PC-9 (cell line): Measurements from ENCODE around the gene SMKR1. TPM values are rescaled to one million over a fixed set of nuclear protein-coding genes. Genes with fewer than 3 reads are reported as not detected.

Source experiments
- BruUV-seq: library from RNA; stranded (reverse); fragments of 400-500 nt; replicated peaks from 2 replicates; lab custom pipeline; 2021; lab: Mats Ljungman, UMichigan
- CTCF ChIA-PET: fragments of 300-600 bp; sonication (Branson Sonifier 250); formaldehyde crosslinking; loops from one replicate; lab custom pipeline; 2022; ENCODE audit warnings: antibody characterized with exemption; lab: Charles Lee
- POLR2A ChIA-PET: fragments of 300-600 bp; sonication (Branson Sonifier 250); formaldehyde crosslinking; loops from one replicate; lab custom pipeline; 2022; ENCODE audit warnings: antibody characterized with exemption; ENCODE audit not compliant: unreplicated experiment; lab: Charles Lee
- DNase-seq, 2 experiments: peaks; one replicate each; pipeline versions ENCODE4 v3.0.0 to v3.0.0-alpha.2; 2015 to 2022; ENCODE audit warnings: mixed read lengths in 1 of 2
- H2AFZ ChIP-seq: fragments of 200-600 bp; sonication (generic); 2 replicates; pipeline ENCODE4 v1.8.1; 2017; ENCODE audit warnings: antibody characterized with exemption
- H3F3A ChIP-seq: fragments of 200-600 bp; sonication (generic); 2 replicates; pipeline ENCODE4 v1.8.1; 2017; ENCODE audit warnings: antibody characterized with exemption, mild to moderate bottlenecking, low read depth; ENCODE audit not compliant: insufficient read depth
- H3K27ac ChIP-seq: fragments of 200-600 bp; sonication (generic); 2 replicates; pipeline ENCODE4 v1.6.1; 2016; ENCODE audit warnings: mixed run types
- H3K27me3 ChIP-seq: fragments of 200-600 bp; sonication (generic); 2 replicates; pipeline ENCODE4 v1.6.1; 2016; ENCODE audit warnings: low read depth, mixed run types; ENCODE audit not compliant: insufficient read depth
- H3K36me3 ChIP-seq: fragments of 200-600 bp; sonication (generic); 2 replicates; pipeline ENCODE4 v1.6.1; 2016; ENCODE audit warnings: low read depth, mixed run types
- H3K4me1 ChIP-seq: fragments of 200-600 bp; sonication (generic); replicated peaks from 2 replicates; pipeline ENCODE4 v1.6.1; 2016; ENCODE audit warnings: mixed run types; ENCODE audit not compliant: insufficient read depth
- H3K4me2 ChIP-seq: fragments of 200-600 bp; sonication (generic); 2 replicates; pipeline ENCODE4 v1.6.1; 2017; ENCODE audit warnings: mixed run types
- H3K4me3 ChIP-seq: fragments of 200-600 bp; sonication (generic); 2 replicates; pipeline ENCODE4 v1.6.1; 2016; ENCODE audit warnings: mixed run types
- H3K79me2 ChIP-seq: fragments of 200-600 bp; sonication (generic); 2 replicates; pipeline ENCODE4 v1.6.1; 2017; ENCODE audit warnings: low read depth, mixed run types
- H3K9me2 ChIP-seq: fragments of 200-600 bp; sonication (generic); 2 replicates; pipeline ENCODE4 v1.8.1; 2017; ENCODE audit warnings: mild to moderate bottlenecking; ENCODE audit not compliant: insufficient read depth
- H3K9me3 ChIP-seq: fragments of 200-600 bp; sonication (generic); 2 replicates; pipeline ENCODE4 v1.8.1; 2016; ENCODE audit warnings: low read depth; ENCODE audit not compliant: insufficient read depth
- H4K20me1 ChIP-seq: fragments of 200-600 bp; sonication (generic); 2 replicates; pipeline ENCODE4 v1.8.1; 2017; ENCODE audit not compliant: insufficient read depth
- EZH2 ChIP-seq: fragments of 200-600 bp; sonication (generic); IDR thresholded peaks from 2 replicates; pipeline ENCODE4 v1.8.0; 2017; ENCODE audit warnings: antibody characterized with exemption, low read depth
- intact Hi-C: fragments of 100-400 bp; cut with micrococcal nuclease; formaldehyde crosslinking; loops from one replicate; pipeline ENCODE4 v1.10.0; 2022; ENCODE audit not compliant: unreplicated experiment
- total RNA-seq: library from RNA; stranded (reverse); gene quantifications from 2 replicates; pipeline ENCODE4 v1.2.3, GENCODE V29; 2021
- TF ChIP-seq, protein P1 (sequence below): fragments of 200-600 bp; sonication (generic); conservative IDR thresholded peaks from 2 replicates; pipeline ENCODE4 v1.6.1; 2017; ENCODE audit warnings: mixed run types, antibody characterized with exemption, mild to moderate bottlenecking, moderate library complexity

Gene SMKR1
- total RNA-seq, 1 experiment from 2014 or later, result 8.3 TPM

DNA sequence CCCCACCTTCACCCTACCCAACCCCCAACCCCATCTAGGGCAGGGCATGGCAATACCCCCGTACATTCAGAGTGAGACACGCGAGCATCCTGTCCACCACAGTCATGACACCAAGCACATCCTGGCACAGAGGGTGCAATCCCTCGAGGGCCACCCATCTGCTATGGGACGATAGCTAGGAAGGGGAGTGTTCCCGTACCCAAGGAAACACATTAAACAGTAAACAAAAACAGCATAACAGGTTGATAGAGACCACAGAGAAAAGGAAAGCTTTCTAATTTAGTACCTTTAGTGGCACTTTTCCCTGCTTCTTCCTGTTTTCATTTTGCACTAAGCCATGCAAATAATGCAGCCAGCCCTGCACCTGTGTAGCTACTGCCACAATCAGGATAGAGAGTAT is 2.3 kb upstream of the SMKR1 start:
- Histone ChIP-seq H4K20me1 (no peaks in the 10 kb centered on the region), H3K4me2 (no peak overlapping the region), H3K4me3 (no peak overlapping the region), H3K27me3 (no peaks in the 10 kb centered on the region), H3K9me2 (no peaks in the 10 kb centered on the region), H3K79me2 (no peaks in the 10 kb centered on the region), H3K27ac (no peak overlapping the region), H3K4me1 (0 out of 2 replicates have a peak, but pooled peaks cover 4% of the 10 kb centered on the region), H2AFZ (no peak overlapping the region), H3K36me3 (no peaks in the 10 kb centered on the region), H3F3A (no peaks in the 10 kb centered on the region), H3K9me3 (no peaks in the 10 kb centered on the region)
- no TSS peak for BruUV-seq
- TF ChIP-seq EZH2, result no peak
- TF ChIP-seq, protein P1, sequence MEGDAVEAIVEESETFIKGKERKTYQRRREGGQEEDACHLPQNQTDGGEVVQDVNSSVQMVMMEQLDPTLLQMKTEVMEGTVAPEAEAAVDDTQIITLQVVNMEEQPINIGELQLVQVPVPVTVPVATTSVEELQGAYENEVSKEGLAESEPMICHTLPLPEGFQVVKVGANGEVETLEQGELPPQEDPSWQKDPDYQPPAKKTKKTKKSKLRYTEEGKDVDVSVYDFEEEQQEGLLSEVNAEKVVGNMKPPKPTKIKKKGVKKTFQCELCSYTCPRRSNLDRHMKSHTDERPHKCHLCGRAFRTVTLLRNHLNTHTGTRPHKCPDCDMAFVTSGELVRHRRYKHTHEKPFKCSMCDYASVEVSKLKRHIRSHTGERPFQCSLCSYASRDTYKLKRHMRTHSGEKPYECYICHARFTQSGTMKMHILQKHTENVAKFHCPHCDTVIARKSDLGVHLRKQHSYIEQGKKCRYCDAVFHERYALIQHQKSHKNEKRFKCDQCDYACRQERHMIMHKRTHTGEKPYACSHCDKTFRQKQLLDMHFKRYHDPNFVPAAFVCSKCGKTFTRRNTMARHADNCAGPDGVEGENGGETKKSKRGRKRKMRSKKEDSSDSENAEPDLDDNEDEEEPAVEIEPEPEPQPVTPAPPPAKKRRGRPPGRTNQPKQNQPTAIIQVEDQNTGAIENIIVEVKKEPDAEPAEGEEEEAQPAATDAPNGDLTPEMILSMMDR, result no peak
- intact Hi-C loops, result no loop called here
- POLR2A ChIA-PET, result no interaction called here
- DNase-seq, result no peak
- CTCF ChIA-PET, result no interaction called here

GRCh38 chr7:129502708-129503685 is 666 bp downstream of the SMKR1 start:
- H3K27me3 ChIP-seq, result no peaks in the 10 kb centered on the region
- TSS peak; percentile 31 for BruUV-seq
- no peaks in the 10 kb centered on the region for H3K9me3 ChIP-seq
- H3K79me2 ChIP-seq, result no peaks in the 10 kb centered on the region
- peak overlapping the region; percentile 94 for H2AFZ ChIP-seq
- H3K27ac ChIP-seq, result no peak overlapping the region
- H3K4me3 ChIP-seq, result peak overlapping the region; percentile 63
- POLR2A ChIA-PET, result interaction anchor here (0.6 to 0.7 kb wide), 4 partner anchors 28 to 446 kb away, joined by 3 to 17 read pairs (median 6); no protein-coding TSS in a partner anchor
- intact Hi-C loops, result no loop called here
- H3K36me3 ChIP-seq, result no peaks in the 10 kb centered on the region
- H3F3A ChIP-seq, result no peaks in the 10 kb centered on the region
- CTCF ChIA-PET, result interaction anchor here (0.6 to 0.7 kb wide), 3 partner anchors 135 to 1099 kb away, joined by 5 to 7 read pairs (median 7); no protein-coding TSS in a partner anchor
- H3K4me2 ChIP-seq, result peak overlapping the region; percentile 81
- TF ChIP-seq EZH2, result no peak
- TF ChIP-seq, protein P1, result no peak
- H4K20me1 ChIP-seq, result no peaks in the 10 kb centered on the region
- DNase-seq, result no peak
- H3K4me1 ChIP-seq, result 0 out of 2 replicates have a peak, but pooled peaks cover 4% of the 10 kb centered on the region
- no peaks in the 10 kb centered on the region for H3K9me2 ChIP-seq

DNA sequence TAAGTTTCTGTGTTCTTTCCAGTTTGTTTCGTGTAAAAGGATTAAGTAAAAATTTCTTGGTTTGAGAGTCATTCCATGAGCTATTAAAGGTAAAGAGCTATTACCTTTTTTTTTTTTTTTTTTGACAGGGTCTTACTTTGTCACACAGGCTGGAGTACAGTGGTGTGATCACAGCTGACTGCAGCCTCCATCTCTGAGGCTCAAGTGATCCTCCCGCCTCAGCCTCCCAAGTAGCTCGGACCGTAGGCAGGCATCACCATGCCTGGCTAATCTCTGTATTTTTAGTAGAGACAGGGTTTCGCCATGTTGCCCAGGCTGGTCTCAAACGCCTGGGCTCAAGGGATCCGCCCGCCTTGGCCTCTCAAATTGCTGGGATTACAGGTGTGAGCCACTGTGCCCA is 1.4 kb downstream of the SMKR1 start:
- H3K79me2 ChIP-seq, result no peaks in the 10 kb centered on the region
- no peak for DNase-seq
- no peaks in the 10 kb centered on the region for H3K27me3 ChIP-seq
- POLR2A ChIA-PET, result interaction anchor here (0.6 to 0.7 kb wide), 3 partner anchors 28 to 445 kb away, joined by 6 to 17 read pairs (median 6); no protein-coding TSS in a partner anchor
- no peak overlapping the region for H3K4me2 ChIP-seq
- H3K4me3 ChIP-seq, result no peak overlapping the region
- CTCF ChIA-PET, result interaction anchor here (0.6 to 0.7 kb wide), 3 partner anchors 136 to 1100 kb away, joined by 5 to 7 read pairs (median 7); no protein-coding TSS in a partner anchor
- no peaks in the 10 kb centered on the region for H3K9me3 ChIP-seq
- H3K4me1 ChIP-seq, result 0 out of 2 replicates have a peak, but pooled peaks cover 4% of the 10 kb centered on the region
- intact Hi-C loops, result no loop called here
- H3K9me2 ChIP-seq, result no peaks in the 10 kb centered on the region
- no peak overlapping the region for H2AFZ ChIP-seq
- H3K27ac ChIP-seq, result no peak overlapping the region
- TF ChIP-seq EZH2, result no peak
- TF ChIP-seq, protein P1, result no peak
- H3F3A ChIP-seq, result no peaks in the 10 kb centered on the region
- no TSS peak for BruUV-seq
- no peaks in the 10 kb centered on the region for H3K36me3 ChIP-seq
- H4K20me1 ChIP-seq, result no peaks in the 10 kb centered on the region
